OCI-LY3 (cell line): ENCODE data around the gene NR3C2.

Source experiments
- H2AFZ ChIP-seq: fragments of 200-600, 300-600 bp; shearing (Covaris generic); 2 replicates; pipeline ENCODE4 v1.6.0; 2014; ENCODE audit warnings: antibody characterized with exemption, low read depth, low read length
- H3K27ac ChIP-seq: fragments of 200-600, 300-600 bp; sonication (generic); 2 replicates; pipeline ENCODE4 v1.5.1; 2014; ENCODE audit warnings: mild to moderate bottlenecking, low read length, moderate library complexity, mixed read lengths
- H3K27me3 ChIP-seq: fragments of 200-600, 300-600 bp; sonication (generic); 2 replicates; pipeline ENCODE4 v1.6.1; 2014; ENCODE audit warnings: low read depth, low read length, mixed read lengths
- H3K36me3 ChIP-seq: fragments of 200-600, 300-600 bp; sonication (generic); replicated peaks from 2 replicates; pipeline ENCODE3; 2014; ENCODE audit warnings: low read depth, low read length, mixed read lengths
- H3K4me1 ChIP-seq: fragments of 300-600, 200-600 bp; sonication (generic); 2 replicates; pipeline ENCODE4 v1.6.1; 2014; ENCODE audit warnings: low read length, mixed read lengths
- H3K4me2 ChIP-seq: fragments of 200-600, 300-600 bp; sonication (generic); 2 replicates; pipeline ENCODE4 v1.6.1; 2014; ENCODE audit warnings: low read length, mixed read lengths
- H3K4me3 ChIP-seq: fragments of 300-600, 200-600 bp; sonication (generic); 2 replicates; pipeline ENCODE4 v1.5.1; 2014; ENCODE audit warnings: antibody characterized with exemption, mild to moderate bottlenecking, low read length, moderate library complexity
- H3K79me2 ChIP-seq: fragments of 300-600, 200-600 bp; shearing (Covaris generic); 2 replicates; pipeline ENCODE4 v1.6.1; 2014; ENCODE audit warnings: mild to moderate bottlenecking, low read length, mixed read lengths
- H3K9ac ChIP-seq: fragments of 300-600, 200-600 bp; shearing (Covaris generic); 2 replicates; pipeline ENCODE4 v1.6.0; 2014; ENCODE audit warnings: mild to moderate bottlenecking, low read length, moderate library complexity
- H3K9me3 ChIP-seq: fragments of 200-600, 300-600 bp; shearing (Covaris generic); 2 replicates; pipeline ENCODE4 v1.6.1; 2014; ENCODE audit warnings: low read length, mixed read lengths; ENCODE audit not compliant: insufficient read depth
- H4K20me1 ChIP-seq: fragments of 200-600, 300-600 bp; sonication (generic); 2 replicates; pipeline ENCODE4 v1.6.1; 2016; ENCODE audit warnings: low read length, mixed read lengths; ENCODE audit not compliant: insufficient read depth
- CTCF ChIP-seq: fragments of 200-600, 300-600 bp; sonication (generic); IDR thresholded peaks from 2 replicates; pipeline ENCODE4 v1.5.1; 2014; ENCODE audit warnings: antibody characterized with exemption, low read length, low read depth
- EZH2phosphoT487 ChIP-seq: fragments of 200-600 bp; shearing (Covaris generic); IDR thresholded peaks from 2 replicates; pipeline ENCODE4 v1.6.1; 2018; ENCODE audit warnings: antibody characterized with exemption, mixed run types, low read depth

NR3C2 gene

GRCh38 chr4:148166132-148166591, 276.1 kb downstream of the NR3C2 start:
- peaks cover 5% of the 10 kb centered on the region; the same call in 1 of the 2 replicates for H3K4me1 ChIP-seq
- H3K27me3 ChIP-seq = no peaks in the 10 kb centered on the region
- no peaks in the 10 kb centered on the region for H3K36me3 ChIP-seq
- H3K4me2 ChIP-seq = no peak overlapping the region
- no peak overlapping the region for H2AFZ ChIP-seq
- H3K9me3 ChIP-seq = no peaks in the 10 kb centered on the region
- H4K20me1 ChIP-seq = no peaks in the 10 kb centered on the region
- H3K79me2 ChIP-seq = no peaks in the 10 kb centered on the region
- no peak overlapping the region for H3K9ac ChIP-seq
- no peak overlapping the region for H3K4me3 ChIP-seq
- no peak overlapping the region for H3K27ac ChIP-seq
- TF ChIP-seq EZH2phosphoT487 (no peak), CTCF (no peak)

GRCh38 chr4:148164557-148164956, 277.7 kb downstream of the NR3C2 start:
- no peaks in the 10 kb centered on the region for H3K79me2 ChIP-seq
- no peak overlapping the region for H3K4me3 ChIP-seq
- no peaks in the 10 kb centered on the region for H3K4me1 ChIP-seq
- TF ChIP-seq EZH2phosphoT487 (no peak), CTCF (no peak)
- no peak overlapping the region for H3K9ac ChIP-seq
- H4K20me1 ChIP-seq = no peaks in the 10 kb centered on the region
- no peaks in the 10 kb centered on the region for H3K27me3 ChIP-seq
- H2AFZ ChIP-seq = no peak overlapping the region
- H3K9me3 ChIP-seq = no peaks in the 10 kb centered on the region
- H3K4me2 ChIP-seq = no peak overlapping the region
- no peak overlapping the region for H3K27ac ChIP-seq
- H3K36me3 ChIP-seq = no peaks in the 10 kb centered on the region

GRCh38 chr4:148162991-148163390, 279.2 kb downstream of the NR3C2 start:
- H3K4me2 ChIP-seq = no peak overlapping the region
- H4K20me1 ChIP-seq = no peaks in the 10 kb centered on the region
- no peak overlapping the region for H3K9ac ChIP-seq
- H3K79me2 ChIP-seq = no peaks in the 10 kb centered on the region
- no peaks in the 10 kb centered on the region for H3K4me1 ChIP-seq
- TF ChIP-seq EZH2phosphoT487 (no peak), CTCF (no peak)
- H3K27ac ChIP-seq = no peak overlapping the region
- no peak overlapping the region for H3K4me3 ChIP-seq
- H3K27me3 ChIP-seq = no peaks in the 10 kb centered on the region
- H3K36me3 ChIP-seq = no peaks in the 10 kb centered on the region
- no peaks in the 10 kb centered on the region for H3K9me3 ChIP-seq
- H2AFZ ChIP-seq = no peak overlapping the region

- Histone ChIP-seq H3K4me3 (no peak overlapping the region), H4K20me1 (no peaks in the 10 kb centered on the region), H3K4me2 (no peak overlapping the region), H3K27ac (no peak overlapping the region), H3K9ac (no peak overlapping the region), H3K27me3 (no peaks in the 10 kb centered on the region), H3K4me1 (no peaks in the 10 kb centered on the region), H3K79me2 (no peaks in the 10 kb centered on the region), H3K9me3 (no peaks in the 10 kb centered on the region), H3K36me3 (no peaks in the 10 kb centered on the region), H2AFZ (no peak overlapping the region)
- TF ChIP-seq EZH2phosphoT487 (no peak), CTCF (no peak)
These were observed 279.7 kb downstream of the NR3C2 start for GRCh38 chr4:148162519-148162918.
